ENCODE results near the gene PLIN1.

PLIN1 gene

GRCh38 chr15:89631902-89632264, 47.3 kb downstream of the PLIN1 start:
- H3K27ac ChIP-seq (ENCODE audit: low read depth, low read length), result no peak overlapping the region
- H3K4me1 ChIP-seq (ENCODE audit: insufficient read depth, low read length), result no peaks in the 10 kb centered on the region
- H3K9ac ChIP-seq (ENCODE audit: low read length), result no peak overlapping the region
- H3K36me3 ChIP-seq (ENCODE audit: insufficient read depth, low read length), result peaks cover 44% of the 10 kb centered on the region
- H3K27me3 ChIP-seq (ENCODE audit: control insufficient read depth in 1 of 2, insufficient read depth in 2 of 2, low read length in 2 of 2), result no peaks in the 10 kb centered on the region
- H3K9me3 ChIP-seq (ENCODE audit: low read length), result no peaks in the 10 kb centered on the region
- H3K4me3 ChIP-seq (ENCODE audit: low read depth in 1 of 2, low read length in 2 of 2), result no peak overlapping the region

- Histone ChIP-seq H3K9ac (ENCODE audit: low read length) (no peak overlapping the region), H3K4me1 (ENCODE audit: insufficient read depth, low read length) (no peaks in the 10 kb centered on the region), H3K27ac (ENCODE audit: low read depth, low read length) (no peak overlapping the region), H3K36me3 (ENCODE audit: insufficient read depth, low read length) (peaks cover 46% of the 10 kb centered on the region), H3K4me3 (ENCODE audit: low read depth in 1 of 2, low read length in 2 of 2) (no peak overlapping the region), H3K27me3 (ENCODE audit: control insufficient read depth in 1 of 2, insufficient read depth in 2 of 2, low read length in 2 of 2) (no peaks in the 10 kb centered on the region), H3K9me3 (ENCODE audit: low read length) (no peaks in the 10 kb centered on the region)
These were observed 47.9 kb downstream of the PLIN1 start for GRCh38 chr15:89630974-89631901.

- Histone ChIP-seq H3K4me1 (ENCODE audit: insufficient read depth, low read length) (no peaks in the 10 kb centered on the region), H3K4me3 (ENCODE audit: low read depth in 1 of 2, low read length in 2 of 2) (no peak overlapping the region), H3K27me3 (ENCODE audit: control insufficient read depth in 1 of 2, insufficient read depth in 2 of 2, low read length in 2 of 2) (no peaks in the 10 kb centered on the region), H3K36me3 (ENCODE audit: insufficient read depth, low read length) (peaks cover 51% of the 10 kb centered on the region), H3K9ac (ENCODE audit: low read length) (no peak overlapping the region), H3K9me3 (ENCODE audit: low read length) (no peaks in the 10 kb centered on the region), H3K27ac (ENCODE audit: low read depth, low read length) (no peak overlapping the region)
These were observed 48.9 kb downstream of the PLIN1 start for GRCh38 chr15:89630260-89630659.

- Histone ChIP-seq H3K9me3 (ENCODE audit: low read length) (no peaks in the 10 kb centered on the region), H3K27ac (ENCODE audit: low read depth, low read length) (no peak overlapping the region), H3K9ac (ENCODE audit: low read length) (no peak overlapping the region), H3K4me1 (ENCODE audit: insufficient read depth, low read length) (no peaks in the 10 kb centered on the region), H3K4me3 (ENCODE audit: low read depth in 1 of 2, low read length in 2 of 2) (no peak overlapping the region), H3K36me3 (ENCODE audit: insufficient read depth, low read length) (peaks cover 51% of the 10 kb centered on the region), H3K27me3 (ENCODE audit: control insufficient read depth in 1 of 2, insufficient read depth in 2 of 2, low read length in 2 of 2) (no peaks in the 10 kb centered on the region)
These were observed 49.3 kb downstream of the PLIN1 start for GRCh38 chr15:89629829-89630228.

- Histone ChIP-seq H3K4me3 (ENCODE audit: low read depth in 1 of 2, low read length in 2 of 2) (no peak overlapping the region), H3K36me3 (ENCODE audit: insufficient read depth, low read length) (peaks cover 51% of the 10 kb centered on the region), H3K27me3 (ENCODE audit: control insufficient read depth in 1 of 2, insufficient read depth in 2 of 2, low read length in 2 of 2) (no peaks in the 10 kb centered on the region), H3K4me1 (ENCODE audit: insufficient read depth, low read length) (no peaks in the 10 kb centered on the region), H3K27ac (ENCODE audit: low read depth, low read length) (no peak overlapping the region), H3K9ac (ENCODE audit: low read length) (no peak overlapping the region), H3K9me3 (ENCODE audit: low read length) (no peaks in the 10 kb centered on the region)
These were observed 50.1 kb downstream of the PLIN1 start for GRCh38 chr15:89628806-89629715.

DNA sequence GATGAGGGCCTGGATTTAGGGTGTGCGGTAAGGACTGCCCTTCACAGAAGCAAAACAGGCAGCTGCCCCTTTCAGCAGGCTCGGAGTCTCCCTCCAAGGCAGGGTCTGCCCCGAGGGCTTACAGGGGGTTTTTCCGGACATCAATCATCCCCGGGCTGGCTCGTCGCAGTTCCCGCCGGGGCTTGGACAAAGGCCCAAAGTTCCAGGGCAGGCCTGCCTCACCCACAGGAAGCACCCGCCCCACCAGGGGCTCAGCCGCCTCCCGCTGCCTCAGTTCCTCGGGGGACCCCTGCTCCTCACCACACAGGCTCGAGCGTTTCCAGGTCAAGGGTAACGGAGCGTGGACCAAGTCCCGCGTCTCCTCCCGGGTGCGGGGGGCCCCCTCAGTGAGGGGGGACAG, 50.9 kb downstream of the PLIN1 start:
- H3K9me3 ChIP-seq (ENCODE audit: low read length), result no peaks in the 10 kb centered on the region
- peaks cover 48% of the 10 kb centered on the region for H3K36me3 ChIP-seq (ENCODE audit: insufficient read depth, low read length)
- no peaks in the 10 kb centered on the region for H3K4me1 ChIP-seq (ENCODE audit: insufficient read depth, low read length)
- no peak overlapping the region for H3K9ac ChIP-seq (ENCODE audit: low read length)
- H3K27ac ChIP-seq (ENCODE audit: low read depth, low read length), result no peak overlapping the region
- no peaks in the 10 kb centered on the region for H3K27me3 ChIP-seq (ENCODE audit: control insufficient read depth in 1 of 2, insufficient read depth in 2 of 2, low read length in 2 of 2)
- H3K4me3 ChIP-seq (ENCODE audit: low read depth in 1 of 2, low read length in 2 of 2), result no peak overlapping the region

- Histone ChIP-seq H3K9me3 (ENCODE audit: low read length) (no peaks in the 10 kb centered on the region), H3K27me3 (ENCODE audit: control insufficient read depth in 1 of 2, insufficient read depth in 2 of 2, low read length in 2 of 2) (no peaks in the 10 kb centered on the region), H3K4me1 (ENCODE audit: insufficient read depth, low read length) (no peaks in the 10 kb centered on the region), H3K27ac (ENCODE audit: low read depth, low read length) (no peak overlapping the region), H3K4me3 (ENCODE audit: low read depth in 1 of 2, low read length in 2 of 2) (no peak overlapping the region), H3K36me3 (ENCODE audit: insufficient read depth, low read length) (peaks cover 42% of the 10 kb centered on the region), H3K9ac (ENCODE audit: low read length) (no peak overlapping the region)
These were observed 51.8 kb downstream of the PLIN1 start for GRCh38 chr15:89627256-89627970.

DNA sequence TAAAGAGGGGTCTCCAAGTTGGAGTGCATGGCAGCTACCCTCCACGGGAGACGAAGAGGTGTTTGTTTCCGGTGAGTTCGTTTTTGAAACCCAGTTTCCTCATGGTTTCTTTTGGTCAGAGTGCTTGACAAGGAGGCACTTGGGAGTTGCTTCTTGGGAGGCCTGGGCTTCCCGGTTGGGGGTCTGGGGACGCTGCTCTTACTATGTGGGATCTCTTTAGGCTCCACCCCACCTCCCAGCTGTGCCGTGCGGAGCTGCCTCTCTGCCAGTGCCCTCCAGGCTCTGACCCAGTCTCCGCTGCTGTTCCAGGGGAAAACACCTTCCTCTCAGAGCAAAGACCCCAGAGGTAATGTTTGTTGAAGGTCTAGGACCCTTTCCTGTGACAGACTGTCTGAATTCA, 53.5 kb downstream of the PLIN1 start:
- Histone ChIP-seq H3K9me3 (ENCODE audit: low read length) (no peaks in the 10 kb centered on the region), H3K27me3 (ENCODE audit: control insufficient read depth in 1 of 2, insufficient read depth in 2 of 2, low read length in 2 of 2) (no peaks in the 10 kb centered on the region), H3K9ac (ENCODE audit: low read length) (no peak overlapping the region), H3K36me3 (ENCODE audit: insufficient read depth, low read length) (peaks cover 25% of the 10 kb centered on the region), H3K4me3 (ENCODE audit: low read depth in 1 of 2, low read length in 2 of 2) (no peak overlapping the region), H3K4me1 (ENCODE audit: insufficient read depth, low read length) (no peaks in the 10 kb centered on the region), H3K27ac (ENCODE audit: low read depth, low read length) (no peak overlapping the region)

DNA sequence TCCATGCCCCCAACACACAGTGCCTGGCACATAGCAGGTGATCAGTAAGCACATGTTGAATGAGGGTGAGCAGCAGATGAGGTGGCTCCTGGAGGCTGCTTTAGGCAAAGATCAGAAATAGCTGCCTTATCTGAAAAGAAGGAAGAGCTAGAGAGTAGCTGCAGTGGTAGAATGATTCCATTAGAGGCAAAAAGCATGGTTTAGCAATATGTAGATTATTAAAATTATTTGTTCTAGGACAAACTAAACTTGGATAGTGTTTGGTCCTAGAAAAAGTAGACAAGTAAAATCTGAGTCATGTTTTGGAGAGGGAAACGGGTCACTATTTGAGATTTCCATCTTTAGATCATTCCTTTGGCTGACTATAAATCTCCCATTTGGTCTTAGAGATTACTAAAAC, 56.0 kb downstream of the PLIN1 start:
- Histone ChIP-seq H3K4me3 (ENCODE audit: low read depth in 1 of 2, low read length in 2 of 2) (no peak overlapping the region), H3K36me3 (ENCODE audit: insufficient read depth, low read length) (peaks cover 7% of the 10 kb centered on the region), H3K4me1 (ENCODE audit: insufficient read depth, low read length) (no peaks in the 10 kb centered on the region), H3K9me3 (ENCODE audit: low read length) (no peaks in the 10 kb centered on the region), H3K27ac (ENCODE audit: low read depth, low read length) (no peak overlapping the region), H3K27me3 (ENCODE audit: control insufficient read depth in 1 of 2, insufficient read depth in 2 of 2, low read length in 2 of 2) (no peaks in the 10 kb centered on the region), H3K9ac (ENCODE audit: low read length) (no peak overlapping the region)

DNA sequence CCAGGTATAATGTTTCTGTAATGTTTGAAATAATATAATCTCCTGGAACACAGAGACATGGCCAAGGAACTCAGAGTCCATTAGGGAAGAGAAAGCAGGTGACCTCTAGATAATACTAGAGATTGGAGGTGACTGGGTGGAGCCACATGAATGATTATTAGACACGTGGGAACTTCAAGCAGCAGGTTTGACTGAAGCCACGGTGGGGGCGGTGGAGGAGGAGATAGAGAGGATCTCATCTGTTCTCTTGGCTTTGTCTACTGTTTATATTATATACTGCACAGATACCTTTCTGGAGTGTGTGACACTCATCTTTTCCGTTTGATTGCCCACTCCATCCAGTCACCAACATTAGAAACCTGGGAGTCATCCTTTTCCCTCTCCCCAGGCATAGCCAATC, 57.6 kb downstream of the PLIN1 start:
- Histone ChIP-seq H3K27me3 (ENCODE audit: control insufficient read depth in 1 of 2, insufficient read depth in 2 of 2, low read length in 2 of 2) (no peaks in the 10 kb centered on the region), H3K9ac (ENCODE audit: low read length) (no peak overlapping the region), H3K4me3 (ENCODE audit: low read depth in 1 of 2, low read length in 2 of 2) (no peak overlapping the region), H3K4me1 (ENCODE audit: insufficient read depth, low read length) (no peaks in the 10 kb centered on the region), H3K9me3 (ENCODE audit: low read length) (no peaks in the 10 kb centered on the region), H3K27ac (ENCODE audit: low read depth, low read length) (no peak overlapping the region), H3K36me3 (ENCODE audit: insufficient read depth, low read length) (peaks cover 7% of the 10 kb centered on the region)

DNA sequence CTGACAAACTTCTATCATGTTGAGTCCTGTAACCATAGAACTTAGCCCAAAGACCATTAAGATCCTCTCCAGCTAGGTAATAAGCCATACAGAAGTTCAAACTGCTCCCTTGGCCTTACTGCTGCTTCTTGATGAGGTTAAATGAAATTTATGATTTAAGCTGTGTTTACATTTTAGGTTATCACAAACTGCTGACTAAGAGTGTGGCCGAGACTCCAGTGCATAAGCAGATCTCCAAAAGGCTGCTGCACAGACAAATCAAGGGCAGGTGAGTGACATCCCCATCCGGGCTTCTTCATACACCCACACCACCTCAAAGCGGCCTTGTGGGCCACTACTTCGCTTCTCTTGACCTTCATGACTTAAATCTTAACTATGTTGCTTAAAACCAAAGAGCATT, 62.9 kb downstream of the PLIN1 start:
- Histone ChIP-seq H3K27me3 (ENCODE audit: control insufficient read depth in 1 of 2, insufficient read depth in 2 of 2, low read length in 2 of 2) (no peaks in the 10 kb centered on the region), H3K36me3 (ENCODE audit: insufficient read depth, low read length) (no peaks in the 10 kb centered on the region), H3K4me1 (ENCODE audit: insufficient read depth, low read length) (no peaks in the 10 kb centered on the region), H3K27ac (ENCODE audit: low read depth, low read length) (no peak overlapping the region), H3K9me3 (ENCODE audit: low read length) (no peaks in the 10 kb centered on the region), H3K4me3 (ENCODE audit: low read depth in 1 of 2, low read length in 2 of 2) (no peak overlapping the region), H3K9ac (ENCODE audit: low read length) (no peak overlapping the region)

Measured in muscle layer of colon (tissue), 2 donors.